GM12878 (cell line): Measurements from ENCODE around the gene ENG.

Source experiments
- CBFB ChIP-seq: IDR thresholded peaks from 2 replicates; pipeline ENCODE4 v1.6.1; 2016; ENCODE audit warnings: antibody characterized with exemption, low read depth
- FOXK2 ChIP-seq: fragments of 450-650 bp; IDR thresholded peaks from 2 replicates; pipeline ENCODE4 v1.6.1; 2017; ENCODE audit warnings: mild to moderate bottlenecking, moderate library complexity
- MTA3 ChIP-seq: IDR thresholded peaks from 2 replicates; pipeline ENCODE4 v1.6.1; 2012; ENCODE audit warnings: low read length, inconsistent platforms, borderline replicate concordance
- POLR2A ChIP-seq: IDR thresholded peaks from 2 replicates; pipeline ENCODE4 v1.6.1; 2011; ENCODE audit warnings: low read depth, mild to moderate bottlenecking, low read length
- POU2F2 ChIP-seq: IDR thresholded peaks from 3 replicates; pipeline ENCODE4 v1.6.1; 2011; ENCODE audit warnings: low read depth, mild to moderate bottlenecking, low read length, borderline replicate concordance
- RCOR1 ChIP-seq: conservative IDR thresholded peaks from 2 replicates; pipeline ENCODE4 v1.6.1; 2012; ENCODE audit warnings: low read depth, low read length, improper control_type of control experiment
- TBL1XR1 ChIP-seq: IDR thresholded peaks from 2 replicates; pipeline ENCODE4 v1.6.1; 2012; ENCODE audit warnings: low read depth, low read length, improper control_type of control experiment
- TF ChIP-seq, protein P1 (sequence below), 3 experiments: IDR thresholded peaks in 2 of 3; conservative IDR thresholded peaks in 1 of 3; 2 replicates each; pipeline ENCODE4 v1.5.1; 2011; ENCODE audit warnings: low read depth in 3 of 3, low read length in 3 of 3, mild to moderate bottlenecking in 3 of 3, control low read depth in 2 of 3, moderate library complexity in 2 of 3, inconsistent platforms in 1 of 3, mixed read lengths in 1 of 3; ENCODE audit not compliant: control insufficient read depth in 2 of 3, insufficient read depth in 1 of 3; ENCODE audit errors: extremely low read depth in 1 of 3
- TF ChIP-seq, protein P2 (sequence below): IDR thresholded peaks from 2 replicates; pipeline ENCODE4 v1.6.1; 2011; ENCODE audit warnings: low read depth, low read length, improper control_type of control experiment, borderline replicate concordance

DNA sequence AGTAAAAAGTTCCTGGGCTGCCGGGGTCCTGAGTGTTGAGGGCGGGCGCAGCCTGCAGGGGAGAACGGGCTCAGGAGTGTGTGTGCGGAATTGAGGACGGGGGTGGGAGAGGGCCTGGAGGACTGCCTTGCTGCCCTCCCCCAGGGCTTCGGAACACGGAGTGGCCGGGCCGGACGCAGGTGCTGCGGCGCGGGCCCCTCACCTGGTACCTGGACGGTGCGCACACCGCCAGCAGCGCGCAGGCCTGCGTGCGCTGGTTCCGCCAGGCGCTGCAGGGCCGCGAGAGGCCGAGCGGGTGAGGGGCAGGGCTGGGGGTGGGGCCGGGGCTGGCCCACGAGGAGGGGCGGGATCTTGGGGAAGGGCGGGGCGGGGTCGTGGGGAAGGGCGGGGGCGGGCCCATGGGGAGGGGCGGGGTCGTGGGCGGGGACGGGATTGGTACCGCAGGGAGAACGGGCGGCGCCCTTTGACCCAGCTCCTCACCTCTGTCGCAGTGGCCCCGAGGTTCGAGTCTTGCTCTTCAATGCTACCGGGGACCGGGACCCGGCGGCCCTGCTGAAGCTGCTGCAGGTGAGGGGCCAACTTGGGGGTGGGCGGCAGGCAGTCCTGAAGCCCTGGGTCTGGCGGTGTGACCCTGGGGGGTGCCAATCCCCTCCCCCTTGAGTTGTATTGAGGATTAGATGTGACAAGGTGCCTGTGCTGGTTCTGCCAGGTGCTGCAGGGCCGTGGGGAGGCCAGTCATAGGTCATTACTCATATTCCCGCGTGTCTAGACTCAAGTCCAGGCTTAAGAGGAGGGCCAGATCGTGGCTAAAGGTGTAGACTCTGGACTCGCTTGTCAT, 44.7 kb downstream of the ENG start:
- TF ChIP-seq TBL1XR1, result no peak
- TF ChIP-seq, protein P1, sequence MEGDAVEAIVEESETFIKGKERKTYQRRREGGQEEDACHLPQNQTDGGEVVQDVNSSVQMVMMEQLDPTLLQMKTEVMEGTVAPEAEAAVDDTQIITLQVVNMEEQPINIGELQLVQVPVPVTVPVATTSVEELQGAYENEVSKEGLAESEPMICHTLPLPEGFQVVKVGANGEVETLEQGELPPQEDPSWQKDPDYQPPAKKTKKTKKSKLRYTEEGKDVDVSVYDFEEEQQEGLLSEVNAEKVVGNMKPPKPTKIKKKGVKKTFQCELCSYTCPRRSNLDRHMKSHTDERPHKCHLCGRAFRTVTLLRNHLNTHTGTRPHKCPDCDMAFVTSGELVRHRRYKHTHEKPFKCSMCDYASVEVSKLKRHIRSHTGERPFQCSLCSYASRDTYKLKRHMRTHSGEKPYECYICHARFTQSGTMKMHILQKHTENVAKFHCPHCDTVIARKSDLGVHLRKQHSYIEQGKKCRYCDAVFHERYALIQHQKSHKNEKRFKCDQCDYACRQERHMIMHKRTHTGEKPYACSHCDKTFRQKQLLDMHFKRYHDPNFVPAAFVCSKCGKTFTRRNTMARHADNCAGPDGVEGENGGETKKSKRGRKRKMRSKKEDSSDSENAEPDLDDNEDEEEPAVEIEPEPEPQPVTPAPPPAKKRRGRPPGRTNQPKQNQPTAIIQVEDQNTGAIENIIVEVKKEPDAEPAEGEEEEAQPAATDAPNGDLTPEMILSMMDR (IDR thresholded peaks at IDR 0.05 in 2 of 3, conservative IDR thresholded peaks at IDR 0.05 in 1 of 3; ENCODE audit: control insufficient read depth in 2 of 3, extremely low read depth in 1 of 3, insufficient read depth in 1 of 3, low read depth in 3 of 3, low read length in 3 of 3), result no peak
- TF ChIP-seq POU2F2, result no peak
- TF ChIP-seq, protein P2, sequence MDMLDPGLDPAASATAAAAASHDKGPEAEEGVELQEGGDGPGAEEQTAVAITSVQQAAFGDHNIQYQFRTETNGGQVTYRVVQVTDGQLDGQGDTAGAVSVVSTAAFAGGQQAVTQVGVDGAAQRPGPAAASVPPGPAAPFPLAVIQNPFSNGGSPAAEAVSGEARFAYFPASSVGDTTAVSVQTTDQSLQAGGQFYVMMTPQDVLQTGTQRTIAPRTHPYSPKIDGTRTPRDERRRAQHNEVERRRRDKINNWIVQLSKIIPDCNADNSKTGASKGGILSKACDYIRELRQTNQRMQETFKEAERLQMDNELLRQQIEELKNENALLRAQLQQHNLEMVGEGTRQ, result no peak
- TF ChIP-seq FOXK2, result no peak
- no peak for TF ChIP-seq RCOR1
- no peak for TF ChIP-seq POLR2A
- no peak for TF ChIP-seq CBFB
- no peak for TF ChIP-seq MTA3
